Skin epidermis (tissue), 12 donors: ENCODE results near the gene APBB3.

Experiments used
- H3K27ac ChIP-seq, 21 experiments: fragments of 200-600 bp; sonication (generic) in 11 of 21; one replicate each; pipeline ENCODE4 v1.5.0; 2020; ENCODE audit warnings: mild to moderate bottlenecking in 3 of 21, inconsistent platforms in 2 of 21, moderate library complexity in 2 of 21
- H3K4me3 ChIP-seq, 7 experiments: fragments of 200-600 bp; sonication (generic) in 2 of 7; one replicate each; pipeline ENCODE4 v1.5.0; 2020; ENCODE audit warnings: inconsistent platforms in 2 of 7, mild to moderate bottlenecking in 2 of 7, moderate library complexity in 1 of 7

Gene APBB3

DNA sequence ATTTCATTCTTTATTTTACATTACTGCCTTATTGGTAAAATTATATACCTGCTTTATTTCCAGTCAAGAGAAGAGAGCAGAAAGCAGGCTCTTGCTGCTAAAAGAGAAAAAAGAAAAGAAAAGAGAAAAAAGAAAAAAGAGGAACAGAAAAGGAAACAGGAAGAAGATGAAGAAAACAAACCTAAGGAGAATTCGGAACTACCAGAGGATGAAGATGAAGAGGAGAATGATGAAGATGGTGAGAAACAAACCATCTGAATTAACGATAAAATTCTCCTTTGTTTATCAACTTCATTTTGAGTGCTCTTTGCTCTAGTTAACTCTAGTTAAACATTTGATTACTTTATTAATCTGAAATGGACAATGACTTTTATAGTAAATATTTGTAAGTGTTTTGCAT, 40.4 kb downstream of the APBB3 start:
- Histone ChIP-seq H3K27ac (no peak overlapping the region), H3K4me3 (no peak overlapping the region)

DNA sequence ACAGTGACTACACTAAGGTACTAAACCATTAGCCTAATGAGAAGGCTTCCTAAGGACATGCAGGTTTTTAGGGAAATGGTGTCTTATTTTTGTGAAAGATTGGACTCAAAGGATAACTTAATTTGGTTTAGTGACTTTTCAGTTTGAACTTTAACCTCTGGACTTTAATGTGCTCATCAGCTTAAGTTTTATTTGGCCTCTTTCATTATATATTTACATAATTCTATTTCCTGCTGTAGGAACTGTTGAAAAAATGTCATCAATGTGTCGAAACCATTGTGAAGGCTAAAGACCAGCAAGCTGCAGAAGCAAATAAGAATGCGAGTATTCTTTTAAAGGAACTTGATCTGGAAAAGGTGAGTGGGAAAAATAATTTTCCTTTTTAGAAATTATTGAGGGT, 51.3 kb downstream of the APBB3 start:
- Histone ChIP-seq H3K4me3 (no peak overlapping the region), H3K27ac (no peak overlapping the region)

DNA sequence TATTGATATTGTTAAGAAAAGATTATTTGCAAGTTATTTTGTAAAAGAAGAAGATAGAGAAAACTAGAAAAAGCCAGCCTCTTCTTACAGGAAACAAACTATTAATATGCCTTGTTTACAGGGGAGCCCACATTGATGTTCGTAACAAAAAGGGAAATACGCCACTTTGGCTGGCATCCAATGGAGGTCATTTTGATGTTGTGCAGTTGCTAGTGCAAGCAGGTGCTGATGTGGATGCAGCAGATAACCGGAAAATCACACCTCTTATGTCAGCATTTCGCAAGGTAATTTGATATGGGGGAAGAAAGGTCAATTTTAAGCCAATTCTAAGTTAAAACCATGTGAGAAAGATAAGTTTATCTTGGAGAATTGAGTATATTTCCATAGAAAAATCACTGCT, 54.5 kb downstream of the APBB3 start:
- Histone ChIP-seq H3K4me3 (no peak overlapping the region), H3K27ac (no peak overlapping the region)
